GM12872 (cell line): ENCODE results near the gene SPTLC3.

Source experiments
- TF ChIP-seq, protein P1 (sequence below): IDR thresholded peaks from 3 replicates; pipeline ENCODE4 v1.5.1; 2011; ENCODE audit warnings: low read depth, mild to moderate bottlenecking, low read length, moderate library complexity; ENCODE audit not compliant: insufficient read depth

Gene SPTLC3

DNA sequence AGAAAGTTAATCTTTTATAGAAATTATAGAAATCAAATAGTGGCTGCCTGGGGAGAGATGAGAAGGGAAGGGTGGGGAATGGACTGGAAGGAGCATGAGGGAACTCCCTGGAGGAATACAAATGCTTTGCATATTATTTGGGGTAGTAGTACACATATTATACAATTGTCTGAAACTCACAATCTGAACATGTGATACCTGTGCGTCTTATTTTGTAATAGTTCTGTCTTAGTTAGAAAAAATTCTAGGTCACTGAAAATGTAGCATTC is 30.7 kb upstream of the SPTLC3 start:
- TF ChIP-seq, protein P1, sequence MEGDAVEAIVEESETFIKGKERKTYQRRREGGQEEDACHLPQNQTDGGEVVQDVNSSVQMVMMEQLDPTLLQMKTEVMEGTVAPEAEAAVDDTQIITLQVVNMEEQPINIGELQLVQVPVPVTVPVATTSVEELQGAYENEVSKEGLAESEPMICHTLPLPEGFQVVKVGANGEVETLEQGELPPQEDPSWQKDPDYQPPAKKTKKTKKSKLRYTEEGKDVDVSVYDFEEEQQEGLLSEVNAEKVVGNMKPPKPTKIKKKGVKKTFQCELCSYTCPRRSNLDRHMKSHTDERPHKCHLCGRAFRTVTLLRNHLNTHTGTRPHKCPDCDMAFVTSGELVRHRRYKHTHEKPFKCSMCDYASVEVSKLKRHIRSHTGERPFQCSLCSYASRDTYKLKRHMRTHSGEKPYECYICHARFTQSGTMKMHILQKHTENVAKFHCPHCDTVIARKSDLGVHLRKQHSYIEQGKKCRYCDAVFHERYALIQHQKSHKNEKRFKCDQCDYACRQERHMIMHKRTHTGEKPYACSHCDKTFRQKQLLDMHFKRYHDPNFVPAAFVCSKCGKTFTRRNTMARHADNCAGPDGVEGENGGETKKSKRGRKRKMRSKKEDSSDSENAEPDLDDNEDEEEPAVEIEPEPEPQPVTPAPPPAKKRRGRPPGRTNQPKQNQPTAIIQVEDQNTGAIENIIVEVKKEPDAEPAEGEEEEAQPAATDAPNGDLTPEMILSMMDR = no peak

DNA sequence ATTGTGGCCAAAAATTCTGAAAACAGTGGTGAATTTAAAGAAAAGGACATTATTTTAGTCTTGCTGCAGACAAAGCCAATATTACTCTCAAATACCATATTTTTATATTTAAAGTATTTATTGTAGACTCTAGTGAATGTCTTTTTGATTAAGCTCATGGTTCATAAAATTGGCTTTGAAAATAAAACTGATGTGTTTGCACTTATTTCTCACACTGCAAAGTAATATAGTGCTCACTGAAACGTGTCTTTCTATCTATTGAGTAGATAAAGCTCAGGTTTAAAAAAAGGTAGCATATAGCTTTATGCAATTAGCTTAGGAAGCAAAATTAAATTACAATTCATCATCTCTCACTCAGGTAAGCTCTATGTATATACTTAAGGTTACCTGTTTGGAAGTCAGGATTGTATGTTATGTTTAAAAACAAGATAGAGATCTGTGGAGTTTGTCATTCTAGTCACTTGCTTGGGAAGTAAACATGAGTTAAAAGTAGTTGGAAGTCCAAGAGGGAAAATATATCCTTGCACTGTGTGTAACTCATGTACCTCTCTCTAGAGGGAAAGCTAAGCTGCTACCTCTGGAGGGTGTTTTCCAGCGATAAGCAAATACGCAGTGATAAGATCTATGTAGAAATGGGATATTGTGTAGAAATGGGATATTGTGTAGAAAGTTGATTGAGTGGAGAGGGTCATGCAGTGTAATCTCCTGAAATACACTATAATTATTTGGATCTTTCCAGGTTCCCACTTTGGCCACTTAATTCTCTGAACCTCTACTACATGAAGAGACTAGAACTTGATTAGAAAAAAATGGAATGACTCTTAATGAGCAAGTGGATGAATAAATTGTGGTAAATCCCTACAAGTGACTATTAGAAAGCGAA is 29.9 kb upstream of the SPTLC3 start:
- TF ChIP-seq, protein P1 = no peak

- TF ChIP-seq, protein P1 = no peak
Observed at GRCh38 chr20:12982098-12982497, 26.7 kb upstream of the SPTLC3 start.

DNA sequence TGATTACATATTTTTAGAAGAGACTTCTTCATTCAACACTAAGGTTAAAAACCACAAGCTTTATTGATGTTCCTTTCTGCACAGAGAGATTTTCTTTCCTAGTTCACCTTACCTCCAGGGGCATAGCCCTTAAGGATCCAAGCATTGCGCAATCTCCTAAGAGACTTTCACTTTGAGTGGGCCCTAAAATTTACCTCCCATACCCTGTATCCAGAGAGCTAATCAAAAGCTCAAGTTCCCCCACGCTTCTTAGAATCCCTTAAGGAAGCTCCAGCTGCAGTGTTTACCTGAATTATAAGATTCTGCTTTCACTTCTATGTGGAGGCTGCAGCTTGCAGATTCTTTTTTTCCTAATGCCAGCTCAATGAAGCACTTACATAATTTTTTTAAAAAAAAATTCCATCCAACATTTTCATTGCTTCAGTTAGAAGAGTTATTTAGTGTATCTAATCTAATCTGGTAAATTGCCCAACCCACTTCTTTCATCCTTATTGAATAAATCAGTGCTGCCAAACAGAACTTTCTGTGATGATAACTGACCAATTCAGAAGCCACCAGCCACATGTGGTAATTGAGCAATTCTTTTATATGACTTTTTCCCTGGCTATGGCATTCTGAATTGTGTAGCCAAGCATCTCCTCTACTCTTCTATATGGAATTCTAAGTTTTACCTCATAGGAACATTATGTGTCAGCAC is 24.6 kb upstream of the SPTLC3 start:
- TF ChIP-seq, protein P1 = no peak

- TF ChIP-seq, protein P1 = no peak
Observed at GRCh38 chr20:12984863-12985262, 23.9 kb upstream of the SPTLC3 start.

DNA sequence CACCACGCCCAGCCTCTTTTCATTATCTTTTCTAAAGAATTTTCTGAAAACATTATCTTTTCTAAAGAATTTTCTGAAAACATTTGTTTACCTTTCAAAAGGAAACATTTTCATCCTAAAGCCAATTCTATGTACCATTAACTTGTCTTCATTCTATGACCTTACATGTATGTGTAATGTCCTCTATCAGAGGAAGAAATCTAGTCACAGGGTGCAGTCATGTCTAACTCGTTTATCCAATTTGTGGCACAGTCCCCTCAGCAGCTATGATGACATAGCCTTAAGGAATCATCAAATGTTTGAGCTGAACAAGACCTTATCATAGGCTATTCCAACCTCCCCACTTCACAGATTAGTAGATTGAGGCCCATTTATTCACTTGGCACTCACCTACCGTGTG is 21.5 kb upstream of the SPTLC3 start:
- TF ChIP-seq, protein P1 = no peak

- TF ChIP-seq, protein P1 = no peak
Observed at GRCh38 chr20:12989586-12990115, 19.1 kb upstream of the SPTLC3 start.
